Measurements from ENCODE around the gene SREBF1.

DNA sequence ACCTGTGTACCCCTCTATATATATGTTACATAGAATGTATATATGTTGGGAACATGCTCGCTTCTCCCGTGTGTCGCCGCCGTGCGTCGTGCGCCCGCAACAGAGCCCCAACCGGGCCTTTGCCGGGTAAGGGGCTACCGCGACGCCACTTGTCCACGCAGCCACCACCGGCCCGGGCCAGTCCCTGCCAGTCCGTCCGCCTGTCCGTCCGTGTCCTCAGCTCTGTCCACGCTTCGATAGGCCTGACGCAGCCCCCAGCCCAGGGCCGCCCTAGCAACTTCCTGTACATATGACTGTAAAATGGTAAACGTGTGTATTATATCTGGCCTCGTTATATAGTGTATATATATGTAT is 25.9 kb downstream of the SREBF1 start:
- TF ChIP-seq EZH2 (IDR thresholded peaks at IDR 0.05), result no peak
- TF ChIP-seq POLR2AphosphoS5 (IDR thresholded peaks at IDR 0.05; ENCODE audit: low read depth, low read length), result peak; percentile 30; the same call in 1 of the 2 replicates
- TF ChIP-seq, protein P1, sequence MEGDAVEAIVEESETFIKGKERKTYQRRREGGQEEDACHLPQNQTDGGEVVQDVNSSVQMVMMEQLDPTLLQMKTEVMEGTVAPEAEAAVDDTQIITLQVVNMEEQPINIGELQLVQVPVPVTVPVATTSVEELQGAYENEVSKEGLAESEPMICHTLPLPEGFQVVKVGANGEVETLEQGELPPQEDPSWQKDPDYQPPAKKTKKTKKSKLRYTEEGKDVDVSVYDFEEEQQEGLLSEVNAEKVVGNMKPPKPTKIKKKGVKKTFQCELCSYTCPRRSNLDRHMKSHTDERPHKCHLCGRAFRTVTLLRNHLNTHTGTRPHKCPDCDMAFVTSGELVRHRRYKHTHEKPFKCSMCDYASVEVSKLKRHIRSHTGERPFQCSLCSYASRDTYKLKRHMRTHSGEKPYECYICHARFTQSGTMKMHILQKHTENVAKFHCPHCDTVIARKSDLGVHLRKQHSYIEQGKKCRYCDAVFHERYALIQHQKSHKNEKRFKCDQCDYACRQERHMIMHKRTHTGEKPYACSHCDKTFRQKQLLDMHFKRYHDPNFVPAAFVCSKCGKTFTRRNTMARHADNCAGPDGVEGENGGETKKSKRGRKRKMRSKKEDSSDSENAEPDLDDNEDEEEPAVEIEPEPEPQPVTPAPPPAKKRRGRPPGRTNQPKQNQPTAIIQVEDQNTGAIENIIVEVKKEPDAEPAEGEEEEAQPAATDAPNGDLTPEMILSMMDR (IDR thresholded peaks at IDR 0.05 in 2 of 3, conservative IDR thresholded peaks at IDR 0.05 in 1 of 3; ENCODE audit: borderline replicate concordance in 1 of 3, insufficient read depth in 1 of 3, low read depth in 2 of 3, low read length in 2 of 3), result no peak
- no peak for TF ChIP-seq EZH2phosphoT487 (IDR thresholded peaks at IDR 0.05; ENCODE audit: borderline replicate concordance)
- TF ChIP-seq, protein P2, sequence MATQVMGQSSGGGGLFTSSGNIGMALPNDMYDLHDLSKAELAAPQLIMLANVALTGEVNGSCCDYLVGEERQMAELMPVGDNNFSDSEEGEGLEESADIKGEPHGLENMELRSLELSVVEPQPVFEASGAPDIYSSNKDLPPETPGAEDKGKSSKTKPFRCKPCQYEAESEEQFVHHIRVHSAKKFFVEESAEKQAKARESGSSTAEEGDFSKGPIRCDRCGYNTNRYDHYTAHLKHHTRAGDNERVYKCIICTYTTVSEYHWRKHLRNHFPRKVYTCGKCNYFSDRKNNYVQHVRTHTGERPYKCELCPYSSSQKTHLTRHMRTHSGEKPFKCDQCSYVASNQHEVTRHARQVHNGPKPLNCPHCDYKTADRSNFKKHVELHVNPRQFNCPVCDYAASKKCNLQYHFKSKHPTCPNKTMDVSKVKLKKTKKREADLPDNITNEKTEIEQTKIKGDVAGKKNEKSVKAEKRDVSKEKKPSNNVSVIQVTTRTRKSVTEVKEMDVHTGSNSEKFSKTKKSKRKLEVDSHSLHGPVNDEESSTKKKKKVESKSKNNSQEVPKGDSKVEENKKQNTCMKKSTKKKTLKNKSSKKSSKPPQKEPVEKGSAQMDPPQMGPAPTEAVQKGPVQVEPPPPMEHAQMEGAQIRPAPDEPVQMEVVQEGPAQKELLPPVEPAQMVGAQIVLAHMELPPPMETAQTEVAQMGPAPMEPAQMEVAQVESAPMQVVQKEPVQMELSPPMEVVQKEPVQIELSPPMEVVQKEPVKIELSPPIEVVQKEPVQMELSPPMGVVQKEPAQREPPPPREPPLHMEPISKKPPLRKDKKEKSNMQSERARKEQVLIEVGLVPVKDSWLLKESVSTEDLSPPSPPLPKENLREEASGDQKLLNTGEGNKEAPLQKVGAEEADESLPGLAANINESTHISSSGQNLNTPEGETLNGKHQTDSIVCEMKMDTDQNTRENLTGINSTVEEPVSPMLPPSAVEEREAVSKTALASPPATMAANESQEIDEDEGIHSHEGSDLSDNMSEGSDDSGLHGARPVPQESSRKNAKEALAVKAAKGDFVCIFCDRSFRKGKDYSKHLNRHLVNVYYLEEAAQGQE (IDR thresholded peaks at IDR 0.05; ENCODE audit: low read depth), result no peak
- TF ChIP-seq CBX3 (IDR thresholded peaks at IDR 0.05; ENCODE audit: low read depth), result no peak
- TF ChIP-seq EGR1 (IDR thresholded peaks at IDR 0.05; ENCODE audit: low read depth), result no peak
- no peak for TF ChIP-seq JUND (IDR thresholded peaks at IDR 0.05)

Measured in HCT116 (cell line).